SK-N-SH (cell line): ENCODE data around the gene DNAJB12.

Experiments used
- CTCF ChIP-seq: fragments of 200-600 bp; sonication (generic); IDR thresholded peaks from 2 replicates; pipeline ENCODE4 v1.6.1; 2017; ENCODE audit warnings: antibody characterized with exemption, mild to moderate bottlenecking, moderate library complexity
- TEAD4 ChIP-seq: IDR thresholded peaks from 2 replicates; pipeline ENCODE4 v1.4.0; 2012; ENCODE audit warnings: mild to moderate bottlenecking, borderline replicate concordance; ENCODE audit not compliant: insufficient read depth

- no peak for TF ChIP-seq CTCF
- TF ChIP-seq TEAD4, result no peak
These were observed 31.5 kb downstream of the DNAJB12 start for GRCh38 chr10:72323108-72323749.
